NCI-H2107 treated with DMSO at 0.1 percent for 48 hours (cell line): ENCODE data around the gene WDR88.
"Not testable (repeated sequence)": the region's sequence is repeated elsewhere in the genome, so short reads cannot be mapped to it uniquely, and the experiment has no call there.

Experiments used
- DNase-seq: peaks from one replicate; lab custom pipeline; 2025; ENCODE audit not compliant: unreplicated experiment; lab: John Stamatoyannopoulos, UW

The WDR88 gene

DNA sequence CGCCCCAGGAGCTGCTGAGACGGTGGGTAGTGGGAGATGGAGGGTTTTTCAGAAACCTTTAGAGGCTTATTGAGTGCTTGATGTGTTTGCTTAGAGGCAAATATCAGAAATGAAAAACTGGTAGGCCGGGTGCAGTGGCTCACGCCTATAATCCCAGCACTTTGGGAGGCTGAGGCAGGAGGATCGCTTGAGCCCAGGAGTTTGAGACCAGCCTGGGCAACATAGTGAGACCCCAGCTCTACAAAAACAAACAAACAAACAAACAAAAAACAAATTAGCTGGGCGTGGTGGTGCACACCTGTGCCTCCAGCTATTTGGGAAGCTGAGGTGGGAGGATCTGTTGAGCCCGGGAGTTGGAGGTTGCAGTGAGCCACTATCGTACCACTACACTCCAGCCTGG, 5.2 kb upstream of the WDR88 start:
- not testable (repeated sequence) for DNase-seq

DNA sequence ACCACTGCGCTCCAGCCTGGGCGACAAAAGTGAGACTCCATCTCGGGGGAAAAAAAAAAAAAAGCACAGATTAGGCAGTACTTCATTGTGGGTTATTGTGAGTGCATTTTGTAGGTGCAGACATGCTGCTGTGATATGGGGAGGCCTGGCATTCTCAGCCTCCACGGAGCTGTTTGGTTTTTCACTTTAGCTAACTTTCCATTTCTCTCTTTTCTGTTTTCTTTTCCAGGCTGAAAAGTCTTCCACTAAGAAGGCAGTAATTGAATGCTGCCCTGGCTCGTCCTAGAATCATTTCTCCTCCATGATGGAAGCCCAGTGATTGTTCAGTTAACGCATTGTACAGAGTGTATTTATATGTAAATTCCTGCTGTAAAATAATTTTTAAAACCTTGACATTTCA, 2.0 kb upstream of the WDR88 start:
- DNase-seq, result no peak

DNA sequence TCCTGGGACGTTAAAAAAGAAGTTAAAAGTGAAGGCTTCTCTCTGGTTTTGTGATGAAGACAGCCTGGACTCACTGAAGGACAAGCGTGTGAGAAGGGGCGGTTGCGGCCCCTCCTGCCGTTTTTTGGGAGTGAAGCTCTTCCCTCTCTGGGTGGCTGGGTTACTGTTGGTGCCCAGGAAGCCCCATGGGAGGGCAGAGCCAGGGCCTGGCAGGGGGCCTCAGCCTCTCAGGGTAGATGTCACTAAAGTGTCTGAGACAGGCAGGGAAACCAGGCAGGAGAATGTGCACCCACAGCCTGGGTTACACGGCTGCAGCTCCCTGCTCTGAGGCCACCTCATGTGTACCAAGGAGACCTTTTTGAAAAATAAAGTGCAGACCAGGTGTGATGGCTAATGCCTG, 1.5 kb upstream of the WDR88 start:
- no peak for DNase-seq

DNA sequence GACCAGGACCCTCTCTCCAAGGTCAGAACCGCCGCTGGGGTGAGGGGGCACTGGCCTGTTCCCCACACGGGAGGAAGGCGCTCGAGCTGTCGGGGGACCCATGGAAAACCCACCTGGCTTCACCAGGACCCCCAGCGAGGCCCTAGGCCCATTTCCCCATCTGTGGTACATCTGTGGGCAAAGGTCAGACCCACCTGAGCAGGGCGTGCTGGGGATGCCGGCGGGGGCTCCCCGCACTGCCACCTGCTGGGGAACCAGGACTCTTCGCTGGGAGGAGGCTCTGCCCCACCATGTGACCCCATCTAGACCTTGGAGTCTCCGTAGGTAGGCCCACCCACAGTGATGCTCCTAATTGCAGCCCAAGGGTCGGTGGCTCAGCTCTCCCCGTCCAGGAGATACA, 511 bp downstream of the WDR88 start:
- DNase-seq, result no peak

DNA sequence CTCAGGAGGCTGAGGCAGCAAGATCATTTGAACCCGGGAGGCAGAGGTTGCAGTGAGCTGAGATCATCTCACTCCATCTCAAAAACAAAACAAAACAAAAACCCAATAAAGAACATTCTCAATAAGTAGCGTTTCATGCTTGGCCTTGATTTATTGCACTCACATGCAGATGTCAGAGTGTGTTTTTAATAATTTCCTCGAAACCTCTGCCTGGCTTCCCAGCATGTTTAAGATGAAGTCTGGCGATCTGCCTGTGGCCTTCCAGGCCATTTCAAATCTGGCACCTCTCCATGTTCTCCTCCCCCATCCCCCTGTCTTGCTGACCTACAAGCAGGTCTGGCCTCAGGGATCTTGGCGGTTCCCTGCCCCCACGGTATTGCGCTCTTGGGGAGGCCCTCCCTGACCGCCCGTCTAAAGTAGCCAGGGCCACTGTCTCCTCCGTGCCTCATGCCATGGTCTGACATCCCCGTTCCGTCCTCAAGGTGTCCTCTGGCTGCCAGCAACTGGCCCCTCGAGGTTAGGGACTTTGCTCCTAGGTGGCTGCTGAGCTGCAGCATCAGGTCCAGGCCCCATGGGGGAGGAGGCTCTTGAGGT, 1.6 kb downstream of the WDR88 start:
- no peak for DNase-seq

DNA sequence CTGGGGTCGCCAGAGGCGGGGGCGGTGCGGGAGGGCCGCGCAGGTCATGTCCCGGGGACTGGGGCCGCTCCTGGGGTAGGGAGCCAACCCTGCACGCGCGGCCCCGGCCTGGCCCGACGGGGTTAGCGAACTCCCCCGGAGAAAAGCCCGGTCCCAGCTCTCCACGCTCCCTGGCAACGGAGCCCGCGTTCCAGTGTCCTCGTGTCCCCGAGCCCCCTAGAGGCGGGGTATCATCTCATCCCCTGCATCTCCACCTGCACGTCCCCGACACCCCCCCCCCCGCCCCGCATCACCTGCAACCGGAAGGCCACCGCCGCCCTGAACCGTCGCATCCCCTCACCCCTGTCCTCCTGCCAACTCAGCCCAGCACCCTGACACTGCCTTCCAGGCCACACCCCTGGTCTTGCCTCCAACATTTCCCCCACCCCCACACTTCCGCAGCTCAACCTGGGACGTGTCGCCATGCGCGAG, 2.7 kb downstream of the WDR88 start:
- no peak for DNase-seq

DNA sequence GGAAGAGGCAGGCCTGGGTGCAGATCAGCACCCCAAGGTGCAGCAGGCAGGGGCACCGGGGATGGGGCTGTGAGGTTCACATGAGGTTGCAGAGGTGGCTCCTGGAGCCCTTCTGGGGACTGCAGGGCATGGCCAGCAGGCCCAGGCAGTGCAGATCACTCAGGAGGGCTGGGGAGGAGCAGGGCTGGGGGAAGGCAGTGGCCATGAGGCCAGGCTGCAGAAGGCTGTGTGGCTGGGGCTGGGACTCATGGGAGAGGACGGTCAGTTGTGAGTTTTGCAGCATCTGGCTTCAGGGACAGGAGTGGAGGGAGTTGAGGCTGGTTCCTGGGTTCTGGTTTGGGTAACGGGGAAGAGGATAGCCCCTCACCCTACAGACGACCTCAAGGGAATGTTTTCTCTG, 7.3 kb downstream of the WDR88 start:
- no peak for DNase-seq

DNA sequence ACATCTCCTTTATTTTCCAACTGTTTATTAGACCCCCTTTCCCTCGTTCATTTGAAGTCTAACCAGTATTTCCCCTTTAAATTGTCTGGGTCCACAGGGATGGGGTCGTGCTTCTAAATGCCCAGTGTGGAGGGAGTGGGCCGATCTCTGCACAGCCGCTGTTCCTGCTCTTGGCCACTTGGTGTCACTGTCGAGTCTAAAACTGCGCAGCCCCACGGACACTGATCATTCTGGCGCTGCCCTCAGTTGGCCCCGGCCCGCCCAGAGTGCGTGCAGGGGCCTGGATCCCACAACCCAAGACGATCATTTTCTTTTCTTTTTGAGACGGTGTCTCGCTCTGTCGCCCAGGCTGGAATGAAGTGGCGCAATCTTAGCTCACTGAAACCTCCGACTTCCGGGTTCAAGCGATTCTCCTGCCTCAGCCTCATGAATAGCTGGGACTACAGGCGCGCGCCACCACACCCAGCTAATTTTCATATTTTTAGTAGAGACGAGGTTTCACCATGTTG, 12.0 kb downstream of the WDR88 start:
- DNase-seq, result peak; percentile 62

DNA sequence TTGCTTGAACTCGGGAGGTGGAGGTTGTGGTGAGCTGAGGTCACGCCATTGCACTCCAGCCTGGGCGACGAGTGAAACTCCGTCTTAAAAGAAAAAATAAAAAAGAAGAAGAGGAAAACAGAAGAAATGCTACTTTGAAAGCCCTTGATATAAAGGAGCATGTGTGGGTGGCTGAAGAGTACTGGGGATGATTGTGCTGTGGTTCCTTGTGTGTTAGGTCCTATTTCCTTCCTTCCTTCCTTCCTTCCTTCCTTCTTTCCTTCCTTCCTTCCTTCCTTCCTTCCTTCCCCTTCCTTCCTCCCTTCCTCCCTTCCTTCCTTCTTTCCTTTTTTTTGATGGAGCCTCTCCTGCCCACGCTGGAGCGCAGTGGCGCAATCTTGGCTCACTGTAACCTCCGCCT, 14.3 kb downstream of the WDR88 start:
- DNase-seq, result no peak

DNA sequence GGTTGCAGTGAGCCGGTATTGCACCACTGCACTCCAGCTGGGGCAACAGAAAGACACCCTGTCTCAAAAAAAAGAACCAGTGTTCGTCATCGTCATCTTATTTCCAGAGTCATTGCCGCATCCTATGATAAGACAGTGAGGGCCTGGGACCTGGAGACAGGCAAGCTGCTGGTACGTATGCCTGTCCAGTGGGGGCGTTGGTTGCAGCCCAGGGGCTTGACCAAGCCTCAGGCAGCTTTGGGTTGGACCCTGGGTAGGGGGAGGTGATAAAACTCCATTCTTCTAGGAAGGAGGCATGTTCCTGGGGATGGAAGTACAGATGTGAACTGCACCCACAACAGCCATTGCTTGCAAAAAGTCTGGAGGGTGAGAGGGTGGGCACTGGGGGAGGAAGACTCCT, 15.6 kb downstream of the WDR88 start:
- DNase-seq, result no peak

DNA sequence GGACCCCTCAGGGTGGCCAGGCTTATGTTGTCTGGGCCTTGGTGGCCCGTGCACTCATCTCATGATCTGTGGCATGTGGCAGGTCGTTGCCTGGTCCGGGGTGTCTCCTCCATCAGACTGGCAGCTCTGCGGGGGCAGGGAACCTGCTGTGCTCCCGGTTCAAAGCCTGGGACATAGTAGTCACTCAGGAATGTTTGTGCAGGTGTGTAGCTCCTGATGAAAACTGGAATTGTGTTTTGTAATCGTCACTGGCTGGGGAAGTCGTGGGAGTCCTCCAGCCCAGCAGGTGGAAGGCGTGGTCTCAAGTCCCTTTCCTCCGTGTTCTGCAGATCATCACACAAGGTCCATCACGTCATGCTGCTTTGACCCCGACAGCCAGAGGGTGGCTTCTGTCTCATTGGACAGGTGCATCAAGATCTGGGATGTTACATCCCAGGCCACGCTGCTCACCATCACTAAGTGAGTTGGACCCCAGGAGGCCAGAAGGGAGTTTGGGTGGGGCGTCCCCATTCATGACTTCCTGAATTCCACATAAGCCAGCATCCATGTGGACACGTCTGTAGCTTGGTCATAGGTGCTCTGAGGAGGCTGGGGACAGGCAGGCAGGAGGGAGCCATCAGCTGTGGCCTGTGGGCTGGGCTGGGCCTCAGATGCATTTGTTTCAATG, 19.1 kb downstream of the WDR88 start:
- no peak for DNase-seq

DNA sequence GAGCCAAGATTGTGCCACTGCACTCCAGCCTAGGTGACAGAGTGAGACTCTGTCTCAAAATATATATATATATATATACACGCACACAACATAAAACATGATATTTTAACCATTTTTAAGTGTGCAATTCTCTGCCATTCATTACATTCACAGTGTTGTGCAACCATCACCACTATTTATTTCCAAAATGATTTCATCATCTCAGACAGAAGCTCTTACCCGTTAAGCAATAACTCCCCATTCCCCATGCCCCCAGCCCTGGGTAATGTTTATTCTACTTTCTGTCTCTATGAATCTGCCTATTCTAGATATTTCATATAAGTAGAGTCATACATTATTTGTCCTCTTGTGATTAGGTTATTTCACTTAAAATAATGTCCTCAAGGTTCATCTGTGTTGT, 20.3 kb downstream of the WDR88 start:
- DNase-seq, result no peak

DNA sequence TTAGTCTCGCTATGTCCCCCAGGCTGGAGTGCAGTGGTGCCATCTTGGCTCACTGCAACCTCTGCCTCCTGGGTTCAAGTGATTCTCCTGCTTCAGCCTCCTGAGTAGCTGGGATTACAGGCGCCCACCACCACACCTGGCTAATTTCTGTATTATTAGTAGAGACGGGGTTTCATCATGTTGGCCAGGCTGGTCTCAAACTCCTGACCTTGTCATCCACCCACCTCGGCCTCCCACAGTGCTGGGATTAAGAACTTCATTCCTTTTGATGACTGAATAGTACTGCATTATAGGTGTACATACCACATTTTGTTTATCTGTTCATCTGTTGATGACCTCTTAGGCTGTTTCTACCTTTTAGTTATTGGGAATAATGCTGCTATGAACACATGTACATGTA, 20.7 kb downstream of the WDR88 start:
- not testable (repeated sequence) for DNase-seq

DNA sequence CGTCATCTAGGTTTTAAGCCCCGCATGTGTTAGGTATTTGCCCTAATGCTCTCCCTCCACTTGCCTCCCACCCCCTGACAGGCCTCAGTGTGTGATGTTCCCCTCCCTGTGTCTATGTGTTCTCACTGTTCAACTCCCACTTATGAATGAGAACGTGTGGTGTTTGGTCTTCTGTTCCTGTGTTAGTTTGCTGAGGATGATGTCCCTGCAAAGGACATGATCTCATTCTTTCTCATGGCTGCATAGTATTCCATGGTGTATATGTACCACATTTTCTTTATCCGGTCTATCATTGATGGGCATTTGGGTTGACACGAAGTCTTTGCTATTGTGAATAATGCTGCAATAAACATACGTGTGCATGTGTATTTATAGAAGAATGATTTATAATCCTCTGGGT, 22.4 kb downstream of the WDR88 start:
- not testable (repeated sequence) for DNase-seq

DNA sequence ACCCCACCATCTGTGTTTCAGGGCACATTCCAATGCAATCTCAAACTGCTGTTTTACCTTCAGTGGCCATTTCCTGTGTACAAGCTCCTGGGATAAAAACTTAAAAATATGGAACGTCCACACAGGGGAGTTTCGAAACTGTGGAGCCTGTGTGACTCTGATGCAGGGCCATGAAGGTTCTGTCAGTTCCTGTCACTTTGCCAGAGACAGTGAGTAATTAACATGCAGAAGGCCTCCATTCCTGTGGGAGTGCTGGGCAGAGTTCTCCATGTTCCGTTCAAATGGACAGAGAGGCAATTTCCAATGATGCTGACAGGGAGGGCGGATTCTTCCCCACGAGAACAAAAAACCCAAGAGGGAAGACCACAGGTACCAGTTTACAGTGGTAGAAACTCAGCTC, 24.4 kb downstream of the WDR88 start:
- no peak for DNase-seq

DNA sequence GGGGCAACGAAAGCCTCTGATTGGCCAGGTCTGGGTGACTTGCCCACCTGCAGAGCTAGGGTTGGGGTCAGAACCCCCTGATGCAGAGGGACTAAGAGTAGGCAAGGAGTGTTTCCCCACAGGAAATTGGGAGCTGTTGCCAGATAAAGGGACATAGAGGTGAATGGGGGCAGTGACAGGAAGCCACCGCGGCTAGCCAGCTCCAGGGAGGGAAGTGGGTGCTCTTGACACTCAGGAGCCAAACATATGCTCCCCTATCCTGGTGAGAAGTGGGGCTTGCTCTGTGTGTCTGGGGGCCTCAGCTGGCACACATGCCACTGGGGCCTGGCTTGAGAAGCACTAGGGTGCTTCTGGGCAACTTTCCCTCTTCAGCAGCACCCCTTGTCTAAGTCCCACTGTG, 26.0 kb downstream of the WDR88 start:
- DNase-seq, result no peak

DNA sequence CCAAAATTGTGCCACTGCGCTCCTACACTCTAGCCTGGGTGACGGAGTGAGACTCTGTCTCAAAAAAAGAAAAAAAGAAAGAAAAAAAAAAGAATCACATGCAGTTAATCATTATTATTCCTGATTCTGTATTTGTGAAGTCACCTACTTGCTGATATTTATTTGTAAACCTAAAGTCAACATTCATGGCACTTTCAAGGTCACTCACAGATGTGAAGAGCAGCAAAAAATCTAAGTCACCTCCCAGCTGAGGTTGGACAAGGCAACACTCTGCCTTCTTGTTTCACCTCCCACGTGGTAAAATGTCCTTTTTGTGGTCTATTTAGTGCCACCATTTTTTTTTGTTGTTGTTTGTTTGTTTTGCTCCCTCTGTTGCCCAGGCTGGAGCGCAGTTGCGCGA, 26.5 kb downstream of the WDR88 start:
- no peak for DNase-seq

DNA sequence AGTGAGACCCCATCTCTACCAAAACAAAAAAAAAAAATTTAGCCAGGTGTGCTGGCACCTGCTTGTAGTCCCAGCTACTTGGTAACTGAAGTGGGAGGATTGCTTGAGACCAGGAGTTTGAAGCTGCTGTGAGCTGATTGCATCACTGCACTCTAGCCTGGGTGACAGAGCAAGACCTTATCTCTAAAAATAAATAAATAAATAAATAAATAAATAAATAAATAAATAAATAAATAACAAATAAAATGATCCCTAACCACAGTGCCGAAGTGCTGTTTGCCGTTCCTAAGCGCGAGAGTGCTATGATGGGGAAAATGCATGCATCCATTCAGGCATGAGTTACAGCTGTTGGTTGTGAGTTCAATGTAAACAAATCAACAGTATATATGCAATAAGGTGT, 27.2 kb downstream of the WDR88 start:
- no peak for DNase-seq

DNA sequence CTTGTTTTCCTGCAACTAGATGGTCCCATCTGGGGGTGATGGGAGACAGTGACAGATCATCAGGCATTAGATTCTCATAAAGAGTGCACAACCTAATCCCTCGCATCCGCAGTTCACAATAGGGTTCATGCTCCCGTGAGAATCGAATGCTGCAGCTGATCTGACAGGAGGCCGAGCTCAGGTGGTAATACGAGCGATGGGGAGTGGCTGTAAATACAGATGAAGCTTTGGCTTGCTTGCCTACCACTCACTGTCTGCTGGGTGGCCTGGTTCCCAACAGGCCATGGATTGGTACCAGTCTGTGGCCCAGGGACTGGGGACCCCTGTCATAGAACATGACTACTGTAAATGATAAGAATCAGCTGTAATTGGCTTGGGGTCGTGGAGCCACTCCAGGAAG, 28.0 kb downstream of the WDR88 start:
- no peak for DNase-seq

DNA sequence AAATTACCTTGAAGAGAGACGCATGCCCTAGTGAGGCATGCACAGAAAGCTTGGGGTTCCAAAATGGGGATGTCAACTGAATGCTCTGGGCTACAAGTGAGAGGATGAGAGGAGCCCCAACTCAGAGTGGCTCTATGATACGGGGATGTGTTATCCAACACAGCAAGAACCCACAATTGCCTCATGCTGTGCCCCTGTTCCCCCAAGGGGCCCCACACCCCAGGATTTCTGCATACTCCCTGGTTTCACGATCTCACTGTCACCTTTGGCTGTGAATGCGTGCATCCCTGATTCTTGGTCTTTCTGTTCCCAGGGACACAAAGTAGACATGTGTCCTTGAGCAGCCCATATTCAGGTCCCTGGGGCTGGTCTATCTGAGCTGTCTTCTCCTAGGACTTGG, 29.3 kb downstream of the WDR88 start:
- DNase-seq, result no peak

DNA sequence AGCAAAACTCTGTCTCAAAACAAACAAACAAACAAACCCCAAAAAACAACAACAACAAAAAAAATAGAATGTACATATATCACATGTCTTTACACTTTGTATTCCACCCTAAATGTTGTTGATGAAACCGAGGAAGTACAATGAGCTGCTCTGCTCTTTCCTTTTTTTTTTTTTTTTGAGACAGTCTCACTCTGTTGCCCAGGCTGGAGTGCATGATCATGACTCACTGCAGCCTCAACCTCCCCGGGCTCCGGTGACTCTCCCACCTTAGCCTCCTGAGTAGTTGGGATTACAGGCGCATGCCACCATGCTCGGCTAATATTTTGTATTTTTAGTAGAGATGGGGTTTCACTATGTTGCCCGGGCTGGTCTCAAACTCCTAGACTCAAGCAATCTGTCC, 31.6 kb downstream of the WDR88 start:
- DNase-seq, result no peak

DNA sequence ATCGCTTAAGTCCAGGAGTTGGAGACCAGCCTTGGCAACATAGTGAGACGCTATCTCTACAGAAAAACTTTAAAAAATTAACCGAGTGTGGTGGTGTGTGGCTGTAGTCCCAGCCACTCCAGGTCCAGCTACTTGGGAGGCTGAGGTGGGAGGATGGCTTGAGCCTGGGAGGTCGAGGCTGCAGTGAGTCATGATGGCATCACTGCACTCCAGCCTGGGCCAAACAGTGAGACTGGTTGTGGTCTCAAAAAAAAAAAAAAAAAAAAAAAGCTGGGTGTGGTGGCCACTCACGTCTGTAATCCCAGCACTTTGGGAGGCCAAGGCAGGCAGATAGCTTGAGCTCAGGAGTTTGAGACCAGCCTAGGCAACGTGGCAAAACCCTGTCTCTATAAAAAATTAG, 34.1 kb downstream of the WDR88 start:
- not testable (repeated sequence) for DNase-seq

DNA sequence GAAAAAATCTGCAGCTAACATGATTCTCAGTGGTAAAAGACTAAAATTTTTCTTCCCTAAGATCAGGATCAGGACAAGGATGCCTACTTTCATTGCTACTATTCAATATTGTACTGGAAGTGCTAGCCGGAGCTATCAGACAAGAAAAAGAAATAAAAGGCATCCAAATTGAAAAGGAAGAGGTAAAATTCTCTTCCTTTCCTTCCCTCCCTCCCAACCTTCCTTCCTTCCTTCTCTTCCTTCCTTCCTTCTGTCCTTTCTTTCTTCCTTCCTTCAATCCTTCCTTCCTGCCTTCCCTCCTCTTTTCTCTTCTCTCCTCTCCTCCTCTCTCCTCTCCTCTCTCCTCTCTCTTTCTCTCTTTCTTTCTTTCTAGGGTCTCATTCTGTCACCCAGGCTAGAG, 35.5 kb downstream of the WDR88 start:
- no peak for DNase-seq
